ENCODE data around the gene RAC3.

Gene RAC3

DNA sequence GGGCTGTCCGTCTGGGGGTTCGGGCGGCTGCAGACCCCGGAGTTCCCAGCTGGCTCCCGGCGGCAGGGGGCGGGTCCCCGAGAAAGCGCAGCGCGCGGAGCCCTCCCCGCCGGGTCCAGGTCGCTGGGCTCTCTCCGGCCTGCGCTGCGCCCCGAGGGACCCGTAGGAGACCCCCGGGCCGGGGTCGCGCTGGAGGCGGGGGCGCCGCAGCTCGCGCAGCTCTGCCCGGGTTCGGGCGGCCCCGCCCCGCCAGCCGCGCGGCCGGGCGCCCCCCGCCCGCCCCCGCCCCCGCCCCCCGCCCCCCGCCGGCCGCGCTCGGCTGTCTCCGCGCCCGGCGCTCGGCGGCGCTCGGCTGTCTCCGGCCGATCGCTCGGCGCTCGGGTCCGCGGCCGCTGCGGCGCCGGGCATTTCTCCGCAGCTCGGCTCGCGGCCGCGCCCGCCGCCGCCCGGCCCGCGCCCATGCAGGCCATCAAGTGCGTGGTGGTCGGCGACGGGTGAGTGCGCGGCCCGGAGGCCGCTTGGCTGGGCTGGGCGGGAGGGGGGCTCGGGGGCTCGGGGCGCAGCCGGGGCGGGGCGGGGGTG lies at the start of gene RAC3:
Gene RAC3 (plus strand): TSS at position 376 of the 582 bp plus-strand sequence. CDS start 84 bp downstream, at position 460.
- H3K4me3 ChIP-seq, result peak within 1 kb of the TSS; percentile 69
- no peak for DNase-seq (ENCODE audit: low spot score)
- H3K27ac ChIP-seq, result peak within 1 kb of the TSS in 1 of 2 donors; percentile 40
- TF ChIP-seq, protein P1, sequence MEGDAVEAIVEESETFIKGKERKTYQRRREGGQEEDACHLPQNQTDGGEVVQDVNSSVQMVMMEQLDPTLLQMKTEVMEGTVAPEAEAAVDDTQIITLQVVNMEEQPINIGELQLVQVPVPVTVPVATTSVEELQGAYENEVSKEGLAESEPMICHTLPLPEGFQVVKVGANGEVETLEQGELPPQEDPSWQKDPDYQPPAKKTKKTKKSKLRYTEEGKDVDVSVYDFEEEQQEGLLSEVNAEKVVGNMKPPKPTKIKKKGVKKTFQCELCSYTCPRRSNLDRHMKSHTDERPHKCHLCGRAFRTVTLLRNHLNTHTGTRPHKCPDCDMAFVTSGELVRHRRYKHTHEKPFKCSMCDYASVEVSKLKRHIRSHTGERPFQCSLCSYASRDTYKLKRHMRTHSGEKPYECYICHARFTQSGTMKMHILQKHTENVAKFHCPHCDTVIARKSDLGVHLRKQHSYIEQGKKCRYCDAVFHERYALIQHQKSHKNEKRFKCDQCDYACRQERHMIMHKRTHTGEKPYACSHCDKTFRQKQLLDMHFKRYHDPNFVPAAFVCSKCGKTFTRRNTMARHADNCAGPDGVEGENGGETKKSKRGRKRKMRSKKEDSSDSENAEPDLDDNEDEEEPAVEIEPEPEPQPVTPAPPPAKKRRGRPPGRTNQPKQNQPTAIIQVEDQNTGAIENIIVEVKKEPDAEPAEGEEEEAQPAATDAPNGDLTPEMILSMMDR (IDR thresholded peaks at IDR 0.05), result no peak

DNA sequence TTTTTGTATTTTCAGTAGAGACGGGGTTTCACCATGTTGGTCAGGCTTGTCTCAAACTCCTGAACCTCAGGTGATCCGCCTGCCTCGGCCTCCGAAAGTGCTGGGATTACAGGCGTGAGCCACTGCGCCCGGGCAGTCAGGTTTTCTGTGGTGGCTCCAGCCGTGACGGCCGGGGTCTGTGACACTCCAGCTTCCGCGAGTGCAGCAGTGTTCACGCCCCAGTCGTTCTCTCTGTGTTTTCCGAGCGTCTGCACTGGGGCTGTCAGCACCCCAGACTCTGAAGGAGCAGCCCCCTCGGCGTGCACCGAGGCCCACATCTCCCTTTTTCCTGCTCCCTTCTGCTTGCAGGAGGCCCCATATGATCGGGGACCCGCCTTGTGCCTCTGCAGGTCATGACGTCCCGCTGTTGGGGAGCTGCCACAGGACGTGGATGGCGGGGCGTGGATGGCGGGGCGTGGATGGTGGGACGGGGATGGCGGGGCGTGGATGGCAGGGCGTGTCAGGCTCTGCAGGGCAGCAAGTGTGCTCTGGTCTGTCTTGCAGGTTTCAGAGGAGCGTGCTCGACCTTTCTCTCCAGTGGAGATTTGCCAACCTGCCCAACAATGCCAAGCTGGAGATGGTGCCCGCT lies 48.4 kb upstream of the RAC3 start:
- Histone ChIP-seq H3K4me3 (no peak overlapping the region), H3K27ac (no peak overlapping the region)
- TF ChIP-seq, protein P1 (IDR thresholded peaks at IDR 0.05), result no peak
- no peak for DNase-seq (ENCODE audit: low spot score)

DNA sequence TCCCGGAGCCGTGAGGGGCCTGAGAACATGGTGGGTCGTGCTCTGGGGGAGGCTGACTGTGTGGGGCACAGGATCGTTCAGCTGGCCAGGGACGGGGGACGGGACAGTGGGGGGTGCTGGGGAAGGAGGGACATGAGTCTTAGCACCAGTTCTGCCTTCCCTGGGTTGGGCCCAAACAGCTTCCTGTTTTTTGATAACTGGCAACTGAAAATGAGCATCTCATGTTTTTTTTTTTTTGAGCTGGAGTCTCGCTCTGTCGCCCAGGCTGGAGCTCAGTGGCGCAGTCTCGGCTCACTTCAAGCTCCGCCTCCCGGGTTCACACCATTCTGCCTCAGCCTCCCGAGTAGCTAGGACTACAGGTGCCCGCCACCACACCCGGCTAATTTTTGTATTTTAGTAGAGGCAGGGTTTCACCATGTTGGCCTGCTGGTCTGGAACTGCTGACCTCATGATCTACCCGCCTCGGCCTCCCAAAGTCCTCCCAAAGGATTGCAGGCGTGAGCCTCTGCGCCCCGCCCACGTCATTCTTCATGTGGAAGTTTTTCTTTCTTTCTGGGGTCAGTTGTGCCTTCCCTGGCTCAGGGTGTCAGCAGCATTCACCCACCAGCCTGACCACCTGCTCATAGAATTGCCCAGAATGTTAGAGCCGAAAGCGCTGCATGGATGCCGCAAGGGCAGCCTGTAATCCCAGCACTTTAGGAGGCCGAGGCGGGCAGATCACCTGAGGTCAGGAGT lies 47.7 kb upstream of the RAC3 start:
- H3K27ac ChIP-seq, result no peak overlapping the region
- TF ChIP-seq, protein P1 (IDR thresholded peaks at IDR 0.05), result no peak
- H3K4me3 ChIP-seq, result no peak overlapping the region
- no peak for DNase-seq (ENCODE audit: low spot score)

DNA sequence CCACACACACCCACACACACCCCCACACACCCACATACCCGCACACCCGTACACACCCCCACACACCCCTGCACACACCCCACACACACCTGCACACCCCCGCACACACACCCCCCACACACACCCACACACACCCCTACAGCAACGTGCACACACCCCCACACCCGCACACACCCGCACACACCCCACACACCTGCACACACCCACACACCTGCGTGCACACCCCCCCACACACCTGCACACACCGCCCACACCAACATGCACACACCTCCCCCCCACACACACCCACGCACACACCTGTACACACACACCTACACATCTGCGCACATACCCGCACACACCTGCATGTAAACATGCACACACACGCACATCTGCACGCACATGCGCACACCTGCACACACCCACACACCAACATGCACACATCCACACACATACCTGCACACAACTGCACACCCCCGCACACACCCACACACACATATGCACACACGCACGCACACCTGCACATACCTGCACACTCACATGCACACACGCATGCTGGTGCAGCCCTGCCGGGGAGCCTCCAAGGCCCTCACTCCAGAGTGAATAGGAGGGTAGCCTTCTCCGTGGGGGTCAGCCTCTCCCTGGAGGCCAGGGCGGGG lies 46.6 kb upstream of the RAC3 start:
- no peak overlapping the region for H3K27ac ChIP-seq
- no peak overlapping the region for H3K4me3 ChIP-seq
- DNase-seq (ENCODE audit: low spot score), result no peak
- TF ChIP-seq, protein P1 (IDR thresholded peaks at IDR 0.05), result no peak

DNA sequence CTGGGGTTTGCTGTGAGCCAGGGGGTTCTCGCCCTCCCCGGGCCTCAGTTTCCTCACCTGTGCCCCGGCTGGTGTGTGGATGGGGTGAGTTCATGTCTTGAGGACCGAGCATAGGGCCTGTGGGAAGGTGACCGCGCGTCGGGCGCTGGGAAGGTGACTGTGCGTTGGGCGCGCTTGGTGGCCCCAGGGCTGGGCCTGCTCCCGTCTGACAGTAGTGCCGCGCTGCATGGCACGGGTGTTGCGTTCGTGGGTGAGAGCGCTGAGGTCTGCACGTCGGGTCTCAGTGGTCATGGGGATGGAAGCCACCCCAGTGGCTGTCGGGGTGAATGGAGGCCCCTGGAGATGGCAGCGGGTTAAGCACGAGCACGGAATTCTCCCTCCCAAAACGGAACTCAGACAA lies 44.9 kb upstream of the RAC3 start:
- H3K4me3 ChIP-seq, result no peak overlapping the region
- H3K27ac ChIP-seq, result no peak overlapping the region
- TF ChIP-seq, protein P1 (IDR thresholded peaks at IDR 0.05), result no peak
- no peak for DNase-seq (ENCODE audit: low spot score)

DNA sequence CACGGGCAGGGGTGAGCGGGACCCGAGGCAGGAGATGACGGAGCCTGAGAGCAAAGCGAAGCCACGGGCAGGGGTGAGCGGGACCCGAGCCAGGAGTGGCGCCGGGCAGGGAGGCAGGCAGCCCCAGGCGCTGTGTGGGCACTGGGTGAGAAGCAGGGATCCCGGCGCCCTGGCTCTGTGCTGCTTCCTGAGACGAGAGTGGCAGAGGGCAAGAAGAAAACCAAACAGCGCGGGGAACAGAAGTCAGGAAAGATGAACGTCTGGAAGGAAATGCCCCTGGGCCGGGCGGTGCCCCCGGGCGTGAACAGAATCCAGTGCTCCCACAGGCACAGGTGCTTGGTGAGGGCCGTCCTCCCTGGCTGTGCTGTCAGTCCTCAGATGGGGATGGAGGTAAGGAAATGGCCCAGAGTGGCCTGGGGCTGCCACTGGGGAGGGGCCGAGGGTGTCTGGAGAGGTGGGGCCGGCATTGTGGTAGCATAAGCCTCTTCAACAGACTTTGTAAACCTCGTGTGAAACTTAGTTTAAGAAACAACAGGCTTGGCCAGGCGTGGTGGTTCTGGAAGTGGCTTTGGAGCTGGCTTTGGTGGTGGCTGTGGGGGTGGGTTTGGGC lies 44.2 kb upstream of the RAC3 start:
- no peak for DNase-seq (ENCODE audit: low spot score)
- TF ChIP-seq, protein P1 (IDR thresholded peaks at IDR 0.05), result no peak
- Histone ChIP-seq H3K4me3 (no peak overlapping the region), H3K27ac (no peak overlapping the region)

Measured in coronary artery (tissue), 2 donors.